GM21526 (cell line): Measurements from ENCODE around the gene CORT.
"Not testable (repeated sequence)": the region's sequence is repeated elsewhere in the genome, so short reads cannot be mapped to it uniquely, and the experiment has no call there.

Experiments used
- ATAC-seq: cut with Tn5 transposase; IDR thresholded peaks from one replicate; pipeline ENCODE4 v1.9.1; 2021; ENCODE audit warnings: moderate library complexity; ENCODE audit not compliant: unreplicated experiment, low FRiP score

Gene CORT

GRCh38 chr1:10473145-10473765 lies 23.4 kb downstream of the CORT start:
- ATAC-seq: no peak

GRCh38 chr1:10474309-10474612 lies 24.4 kb downstream of the CORT start:
- not testable (repeated sequence) for ATAC-seq

- no peak for ATAC-seq
Measured at GRCh38 chr1:10474613-10475507, 25.0 kb downstream of the CORT start, which contains the start of gene PEX14. PEX14 (plus strand) TSS chr1:10474950; CDS start chr1:10474967, 17 bp downstream.

- no peak for ATAC-seq
Measured at GRCh38 chr1:10475510-10475909, 25.7 kb downstream of the CORT start.

- no peak for ATAC-seq
Measured at GRCh38 chr1:10479296-10479695, 29.5 kb downstream of the CORT start.

- no peak for ATAC-seq
Measured at GRCh38 chr1:10480614-10481013, 30.8 kb downstream of the CORT start.

GRCh38 chr1:10484521-10484920 lies 34.7 kb downstream of the CORT start:
- no peak for ATAC-seq

- no peak for ATAC-seq
Measured at GRCh38 chr1:10489291-10490055, 39.6 kb downstream of the CORT start.

- no peak for ATAC-seq
Measured at GRCh38 chr1:10490286-10490970, 40.6 kb downstream of the CORT start.

- no peak for ATAC-seq
Measured at GRCh38 chr1:10494418-10494753, 44.6 kb downstream of the CORT start.

GRCh38 chr1:10494754-10495474 lies 45.1 kb downstream of the CORT start:
- ATAC-seq: peak; percentile 60

- ATAC-seq: no peak
Measured at GRCh38 chr1:10495475-10495817, 45.6 kb downstream of the CORT start.

GRCh38 chr1:10495952-10496351 lies 46.1 kb downstream of the CORT start:
- no peak for ATAC-seq

- ATAC-seq: no peak
Measured at GRCh38 chr1:10497109-10497508, 47.3 kb downstream of the CORT start.

GRCh38 chr1:10498231-10498630 lies 48.4 kb downstream of the CORT start:
- ATAC-seq: no peak
